GM18870 (cell line): ENCODE results near the gene SENP3.
"Not testable (repeated sequence)": the region's sequence is repeated elsewhere in the genome, so short reads cannot be mapped to it uniquely, and the experiment has no call there.

Experiments
- ATAC-seq: cut with Tn5 transposase; IDR thresholded peaks from one replicate; pipeline ENCODE4 v1.9.1; 2021; ENCODE audit warnings: moderate library complexity; ENCODE audit not compliant: unreplicated experiment

The SENP3 gene

DNA sequence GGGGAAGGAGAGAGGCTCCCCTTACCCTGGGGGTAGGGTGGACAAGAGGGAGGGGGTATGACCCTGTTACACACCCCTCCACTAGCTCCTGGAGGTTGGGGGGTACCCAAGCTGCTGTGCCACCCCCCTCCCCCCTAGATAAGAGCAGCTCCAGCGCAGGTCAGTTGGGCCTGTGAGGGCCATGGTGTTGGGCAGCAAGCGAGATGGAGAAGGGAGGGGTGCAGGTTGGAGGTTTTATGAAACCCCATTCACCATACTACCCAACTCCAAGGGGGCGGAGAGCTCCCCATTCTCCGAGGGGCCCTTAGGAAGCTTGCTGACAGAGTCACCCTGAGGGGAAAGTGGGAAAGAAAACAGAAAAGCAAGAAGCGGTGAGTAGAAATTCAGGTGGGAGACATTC is 29.9 kb downstream of the SENP3 start:
- ATAC-seq: no peak

DNA sequence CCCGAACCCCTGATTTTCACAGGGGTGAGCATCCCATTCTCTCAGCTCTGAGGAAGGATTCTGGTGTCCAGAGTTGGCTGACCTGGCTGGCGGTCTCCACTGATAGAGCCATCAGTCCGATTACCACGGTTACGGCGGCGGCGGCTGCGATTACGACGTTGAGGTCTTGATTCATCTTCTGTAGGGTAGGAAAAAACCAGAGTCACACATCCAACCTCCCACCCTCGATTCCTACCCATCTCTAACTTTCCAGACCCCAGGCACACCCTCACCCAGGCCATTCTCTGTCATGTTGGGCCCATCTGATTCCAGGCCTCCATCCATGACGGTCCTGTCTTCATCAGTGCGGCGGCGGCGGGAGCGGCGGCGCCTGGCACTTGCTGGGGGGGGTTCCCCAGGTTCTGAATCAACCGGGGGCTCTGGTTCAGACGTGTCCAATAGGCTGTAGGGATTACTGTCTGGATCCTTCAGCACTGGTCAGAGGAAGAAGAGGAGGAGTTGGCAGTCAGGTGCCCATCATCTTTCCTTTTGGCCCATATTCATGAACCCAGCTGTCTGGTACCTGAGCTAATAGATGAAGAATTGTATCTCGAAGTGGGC is 30.8 kb downstream of the SENP3 start:
- ATAC-seq: no peak

DNA sequence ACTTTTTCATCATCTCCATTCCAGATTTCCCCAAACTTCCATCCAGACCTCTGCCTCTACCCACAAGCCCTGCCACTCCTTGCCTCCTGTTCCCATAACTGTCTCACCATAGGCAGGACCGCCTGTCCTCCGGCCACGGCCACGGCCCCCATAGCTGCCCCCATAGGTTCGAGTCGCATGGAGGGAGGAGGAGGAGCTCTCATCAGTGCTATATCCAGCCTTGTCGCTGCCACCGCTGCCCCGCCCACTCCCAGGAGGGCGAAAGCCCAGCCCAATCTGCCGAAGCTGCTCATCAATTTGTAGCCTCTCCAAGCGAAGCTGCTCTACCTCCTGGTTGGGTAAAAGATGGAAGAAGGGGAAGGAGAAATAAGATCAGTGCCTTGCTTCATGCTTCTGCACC is 31.6 kb downstream of the SENP3 start:
- no peak for ATAC-seq

DNA sequence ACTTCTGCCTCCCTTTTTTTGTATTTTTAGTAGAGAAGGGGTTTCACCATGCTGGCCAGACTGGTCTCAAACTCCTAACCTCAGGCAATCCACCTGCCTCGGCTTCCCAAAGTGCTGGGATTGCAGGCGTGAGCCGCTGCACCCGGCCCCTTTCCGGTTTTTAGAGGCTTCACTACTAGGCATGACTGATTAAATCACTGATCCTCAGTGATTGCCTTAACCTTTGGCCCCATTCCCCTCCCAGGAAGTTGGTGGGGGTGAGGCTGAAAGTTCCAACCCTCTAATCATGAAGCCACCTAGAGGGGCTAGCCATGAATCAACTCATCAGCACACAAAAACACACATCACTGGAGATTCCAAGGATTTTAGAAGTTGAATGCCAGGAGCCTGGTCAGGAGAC is 35.8 kb downstream of the SENP3 start:
- not testable (repeated sequence) for ATAC-seq

DNA sequence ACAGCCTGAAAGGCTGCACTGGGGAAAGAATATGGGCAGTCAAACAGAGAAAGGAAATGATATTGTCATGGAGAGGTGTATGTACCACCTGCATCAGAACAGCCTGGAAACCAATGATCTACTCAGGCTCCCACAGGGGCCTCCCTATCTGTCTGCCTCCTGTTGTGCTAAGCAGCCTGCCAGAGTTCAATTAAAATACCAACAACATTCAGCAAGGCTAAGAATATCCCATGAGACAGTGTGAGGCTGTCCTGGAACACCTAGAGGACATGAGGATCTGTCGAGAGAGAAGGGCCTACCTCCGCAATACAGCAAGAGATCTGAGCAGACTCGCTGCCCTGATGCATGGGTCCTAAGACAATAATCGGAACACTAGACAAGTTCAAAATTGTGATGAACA is 44.6 kb downstream of the SENP3 start:
- no peak for ATAC-seq

DNA sequence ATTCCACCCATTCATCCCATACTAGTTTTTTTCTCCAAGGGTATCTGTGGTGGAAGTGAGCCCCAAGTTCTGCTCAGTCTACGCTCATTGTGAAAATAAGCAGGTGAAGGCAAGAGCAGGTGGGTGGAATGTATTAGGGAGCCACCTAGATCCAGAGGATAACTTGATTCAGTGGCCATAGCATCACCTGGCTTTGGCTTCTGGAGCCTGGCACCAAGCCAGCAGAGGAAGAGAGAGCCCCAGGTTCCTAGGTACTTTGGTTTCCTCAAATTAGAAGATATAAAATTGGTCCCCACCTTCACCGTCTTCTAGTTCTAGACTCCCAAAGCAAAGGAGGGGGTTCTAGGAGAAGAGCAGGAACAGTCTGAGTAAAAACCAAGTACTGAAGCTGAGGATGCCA is 48.9 kb downstream of the SENP3 start:
- no peak for ATAC-seq

DNA sequence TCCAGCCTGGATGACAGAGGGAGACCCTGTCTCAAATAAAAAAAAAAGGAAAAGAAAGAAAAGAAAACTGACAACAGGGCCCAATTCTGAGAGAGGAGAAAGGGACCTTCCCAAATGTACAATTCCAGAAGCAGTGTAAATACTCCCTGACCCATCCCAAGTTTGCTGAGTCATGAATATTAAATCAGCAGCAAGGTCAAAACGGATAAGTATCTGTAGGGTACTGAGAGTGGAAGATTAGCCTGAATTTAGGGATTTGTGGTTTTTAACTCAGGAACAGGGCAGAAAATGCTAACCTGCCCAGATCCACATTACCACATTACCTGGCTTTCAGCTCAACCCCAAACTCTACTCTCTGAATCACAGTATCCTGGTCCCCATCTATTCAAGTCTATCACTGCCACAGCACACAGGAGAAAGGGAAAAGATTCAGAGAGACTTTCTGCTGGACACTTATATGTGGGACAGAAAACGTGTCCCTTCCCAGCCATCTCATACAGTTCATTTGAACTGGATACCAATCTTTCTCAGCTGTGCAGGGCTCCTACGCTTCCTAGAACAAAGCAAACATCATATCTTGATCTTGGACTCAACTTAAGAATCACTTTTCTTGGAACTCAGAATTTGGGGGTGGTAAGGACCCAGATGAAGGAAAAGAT is 50.0 kb downstream of the SENP3 start:
- ATAC-seq: no peak

DNA sequence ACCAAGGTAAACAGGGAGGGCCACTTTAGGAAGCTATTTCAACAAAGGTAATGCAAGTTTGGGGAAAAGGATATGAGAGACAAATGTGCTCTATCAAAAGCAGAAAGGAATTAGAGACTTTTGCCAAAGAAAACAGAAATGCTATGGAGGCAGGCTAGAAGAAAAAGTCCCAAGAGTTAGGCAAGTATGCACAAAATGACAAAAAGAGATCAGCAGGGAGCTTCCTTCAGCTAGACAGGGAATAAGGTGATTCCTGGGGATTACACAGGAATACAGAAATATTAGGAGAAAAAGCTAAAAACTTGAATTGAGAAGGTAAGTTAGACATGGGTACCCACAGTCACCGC is 50.5 kb downstream of the SENP3 start:
- ATAC-seq: no peak

DNA sequence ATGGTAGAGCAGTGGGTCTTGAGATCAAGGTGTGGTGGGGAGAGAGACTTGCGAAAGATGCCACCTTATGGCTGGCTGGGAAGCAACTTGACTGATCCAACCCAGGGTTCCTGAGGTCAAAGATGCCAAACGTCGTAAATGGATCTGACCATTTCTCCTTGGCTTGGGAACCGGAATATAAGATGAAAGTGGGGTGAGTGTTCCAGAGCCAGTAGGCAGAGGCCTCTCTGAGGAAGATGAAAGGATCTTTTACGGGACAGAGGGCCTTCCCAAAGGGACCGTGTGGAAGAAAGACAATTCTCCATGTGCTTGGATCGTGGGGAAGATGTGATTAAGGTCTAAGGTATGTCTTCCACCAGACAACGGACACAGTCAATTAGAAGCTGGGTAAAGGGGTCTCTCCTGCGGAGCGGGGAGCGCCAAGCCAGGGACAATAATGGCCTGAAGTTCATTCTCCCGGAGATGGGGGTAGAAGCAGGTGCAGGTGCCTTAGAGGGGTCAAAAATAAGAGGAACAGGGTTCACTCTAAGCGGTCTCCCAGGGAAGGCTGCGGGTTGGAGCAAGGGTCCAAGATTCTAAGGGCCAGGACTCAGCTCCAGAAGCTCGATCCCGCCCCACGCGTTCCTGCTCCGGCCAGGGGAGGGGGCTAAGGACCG is 52.2 kb downstream of the SENP3 start:
- ATAC-seq: no peak

DNA sequence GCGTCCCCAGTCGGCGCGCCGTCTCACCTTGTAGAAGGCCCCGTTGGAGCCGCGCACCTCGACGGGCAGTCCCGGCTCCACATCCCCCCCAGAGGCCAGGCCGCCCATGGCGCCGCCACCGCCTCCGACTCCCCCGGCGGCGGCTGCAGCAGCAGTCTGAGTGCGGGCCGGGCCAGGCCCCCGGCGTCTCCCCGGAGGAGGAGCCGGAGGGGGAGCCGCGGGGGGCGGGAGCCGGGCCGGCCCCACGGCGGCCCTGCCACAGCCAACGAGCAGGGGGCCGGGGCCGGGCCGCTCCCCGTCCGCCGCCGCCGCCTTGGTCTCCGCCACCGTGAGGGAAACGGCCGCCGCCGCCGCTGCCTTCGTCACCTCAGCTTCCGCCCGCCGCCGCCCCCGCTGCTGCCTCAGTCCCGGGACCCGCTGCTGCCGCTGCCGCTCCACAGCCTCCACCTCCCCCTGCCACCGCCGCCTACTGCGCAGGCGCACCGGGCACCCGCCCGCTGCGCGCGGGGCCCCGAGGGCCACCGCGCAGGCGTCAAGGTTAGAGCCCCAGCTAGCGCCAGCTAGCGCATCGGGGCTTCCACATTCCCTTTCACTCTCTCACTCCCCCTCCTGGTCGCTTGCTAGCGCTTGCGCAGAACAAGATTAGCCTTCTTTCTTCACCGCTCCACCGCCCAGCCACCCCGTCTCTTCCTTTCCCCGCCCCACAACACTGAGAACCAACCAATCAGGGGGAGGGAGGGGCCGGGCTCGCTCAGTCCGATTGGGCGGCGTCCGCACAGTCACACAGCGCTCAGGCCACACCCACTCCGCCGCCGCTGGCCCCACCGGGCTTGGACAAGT is 52.9 kb downstream of the SENP3 start, which contains the start of gene FXR2:
TSS of gene FXR2 (minus strand) at position 473 of the 840 bp plus-strand sequence. CDS start at position 108, 365 bp downstream.
- ATAC-seq: peak; percentile 88

DNA sequence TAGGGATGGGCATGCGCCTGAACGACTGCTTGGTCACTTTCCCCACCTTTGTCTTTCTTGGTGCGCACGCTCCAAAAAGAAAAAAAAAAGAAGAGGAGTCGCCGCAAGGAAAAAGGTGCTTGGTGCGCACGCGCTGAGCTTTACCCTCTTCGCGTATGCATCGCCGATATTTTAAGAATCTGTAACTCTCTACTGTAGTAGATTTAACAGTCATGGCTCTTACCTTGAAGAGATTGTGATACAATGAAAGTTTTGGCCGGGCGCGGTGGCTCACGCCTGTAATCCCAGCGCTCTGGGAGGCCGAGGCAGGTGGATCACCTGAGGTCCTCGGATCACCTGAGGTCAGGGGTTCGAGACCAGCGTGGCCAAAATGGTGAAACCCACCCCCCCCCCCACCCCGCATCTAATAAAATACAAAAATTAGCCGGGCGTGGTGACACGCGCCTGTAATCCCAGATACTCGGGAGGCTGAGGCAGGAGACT is 53.6 kb downstream of the SENP3 start:
- no peak for ATAC-seq

DNA sequence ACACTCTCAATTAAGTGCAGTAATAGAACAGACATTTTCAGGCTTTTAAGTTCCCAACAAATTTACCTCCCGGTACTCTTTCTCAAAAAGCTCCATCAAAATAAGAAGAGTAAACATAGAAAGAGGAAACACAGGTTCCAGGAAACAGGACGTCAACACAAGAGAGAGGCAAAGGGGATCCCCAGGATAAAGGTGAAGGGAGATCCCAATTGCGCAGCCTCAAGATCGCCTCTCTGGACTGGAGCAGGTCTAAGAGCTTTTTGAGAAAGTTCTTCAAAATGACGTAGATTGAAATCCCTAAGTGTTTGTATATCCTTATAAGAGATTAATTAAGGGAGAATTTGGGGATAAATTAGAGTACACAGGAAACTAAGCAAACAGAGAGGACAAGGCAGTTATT is 56.9 kb downstream of the SENP3 start:
- ATAC-seq: no peak

DNA sequence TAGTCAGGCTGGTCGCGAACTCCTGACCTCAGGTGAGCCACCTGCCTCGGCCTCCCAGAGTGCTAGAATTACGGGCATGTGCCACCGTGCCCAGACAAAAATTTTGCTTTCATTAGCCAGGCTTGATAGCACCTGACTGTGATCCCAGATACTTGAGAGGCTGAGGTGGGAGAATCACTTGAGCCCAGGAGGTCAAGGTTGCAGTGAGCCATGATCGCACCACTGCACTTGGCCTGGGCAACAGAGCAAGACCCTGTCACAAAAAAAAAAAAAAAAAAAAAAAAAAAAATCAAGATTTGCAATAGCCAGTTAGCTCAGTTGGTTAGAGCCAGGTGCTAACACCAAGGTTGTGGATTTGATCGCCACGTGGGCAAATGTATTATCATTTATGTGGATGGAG is 59.1 kb downstream of the SENP3 start:
- no peak for ATAC-seq
